HepG2 (cell line): ENCODE data around the gene CLASRP. TPM values are rescaled to one million over a fixed set of nuclear protein-coding genes. Genes with fewer than 3 reads are reported as not detected.

Experiments
- ATAC-seq: fragments of 200-7000 bp; cut with Tn5 transposase; 3 replicates; pipeline ENCODE4 v1.9.1; 2020; ENCODE audit warnings: mild to moderate bottlenecking, moderate library complexity
- BruUV-seq: library from RNA; stranded (reverse); fragments of 400-500 nt; replicated peaks from 2 replicates; lab custom pipeline; 2021; lab: Mats Ljungman, UMichigan
- CTCF ChIA-PET: fragments of 300-600 bp; formaldehyde crosslinking; extraction: SDS; loops from one replicate; lab custom pipeline; 2021; ENCODE audit warnings: low total read pairs, inconsistent platforms, low intra/inter-chr PET ratio; lab: Yijun Ruan, JAX
- POLR2A ChIA-PET: fragments of 350-600 bp; sonication (Branson Sonifier 250); formaldehyde crosslinking; loops from one replicate; lab custom pipeline; 2020; ENCODE audit warnings: antibody characterized with exemption, inconsistent platforms; lab: Yijun Ruan, JAX
- DNase-seq: peaks from one replicate; pipeline ENCODE4 v3.0.0-alpha.2; 2015; ENCODE audit warnings: low spot score
- FAIRE-seq: peaks from 3 replicates; lab custom pipeline; 2011; peaks lifted over from hg19 to GRCh38; lab: Jason Lieb, UNC
- H2AFZ ChIP-seq: one replicate; pipeline ENCODE4 v1.6.1; 2011; ENCODE audit warnings: low read length, inconsistent platforms
- H3K27ac ChIP-seq: fragments of 300-600 bp; 3 replicates; pipeline ENCODE4 v1.8.0; 2011; ENCODE audit warnings: mixed run types, mild to moderate bottlenecking, mixed read lengths, low read length, inconsistent platforms; ENCODE audit not compliant: insufficient read depth; ENCODE audit errors: extremely low read length
- H3K27me3 ChIP-seq, 2 experiments: fragments of 200-600 bp in 1 of 2; 2 replicates in 1 of 2; 3 replicates in 1 of 2; pipeline versions ENCODE4 v1.6.0 to v1.8.0; 2011; ENCODE audit warnings: low read length in 2 of 2, mild to moderate bottlenecking in 2 of 2, moderate library complexity in 2 of 2, inconsistent platforms in 1 of 2; ENCODE audit not compliant: insufficient read depth in 2 of 2, control insufficient read depth in 1 of 2
- H3K36me3 ChIP-seq, 2 experiments: fragments of 200-600 bp in 1 of 2; replicated peaks in 1 of 2; 2 replicates in 1 of 2; 3 replicates in 1 of 2; pipeline versions ENCODE4 v1.5.1 to v1.8.0; 2011; ENCODE audit warnings: low read length in 2 of 2, inconsistent platforms in 1 of 2; ENCODE audit not compliant: insufficient read depth in 2 of 2, control insufficient read depth in 1 of 2
- H3K4me1 ChIP-seq: 2 replicates; pipeline ENCODE4 v1.5.1; 2012; ENCODE audit warnings: low read length, inconsistent platforms; ENCODE audit not compliant: insufficient read depth
- H3K4me2 ChIP-seq: 2 replicates; pipeline ENCODE4 v1.6.0; 2011; ENCODE audit warnings: low read depth, low read length, inconsistent platforms
- H3K4me3 ChIP-seq, 3 experiments: fragments of 200-600 bp in 1 of 3; sonication (generic), shearing (Covaris generic) in 1 of 3; replicated peaks in 1 of 3; 2 replicates each; pipeline ENCODE4 v1.5.1; 2011 to 2016; ENCODE audit warnings: low read length in 3 of 3, inconsistent platforms in 2 of 3, low read depth in 2 of 3, mild to moderate bottlenecking in 2 of 3, control low read depth in 1 of 3, mixed read lengths in 1 of 3; ENCODE audit not compliant: insufficient read depth in 1 of 3
- H3K79me2 ChIP-seq: one replicate; pipeline ENCODE4 v1.6.1; 2011; ENCODE audit warnings: low read length, inconsistent platforms; ENCODE audit not compliant: insufficient read depth
- H3K9ac ChIP-seq: 2 replicates; pipeline ENCODE4 v1.6.0; 2011; ENCODE audit warnings: mild to moderate bottlenecking, low read depth, low read length, inconsistent platforms; ENCODE audit not compliant: insufficient read depth
- H3K9me3 ChIP-seq: 2 replicates; pipeline ENCODE4 v1.5.1; 2012; ENCODE audit warnings: mild to moderate bottlenecking, low read length
- H4K20me1 ChIP-seq: 2 replicates; pipeline ENCODE4 v1.6.0; 2011; ENCODE audit warnings: inconsistent platforms, mild to moderate bottlenecking, low read length, moderate library complexity; ENCODE audit not compliant: insufficient read depth
- FOXA1 ChIP-seq, 2 experiments: fragments of 450-650 bp in 1 of 2; sonication (generic) in 1 of 2; formaldehyde crosslinking in 1 of 2; IDR thresholded peaks; 2 replicates each; pipeline versions ENCODE4 v1.4.0 to v1.6.1; 2016 to 2020; ENCODE audit warnings: missing genetic modification reagents in 1 of 2
- HIVEP1 ChIP-seq: sonication (generic); formaldehyde crosslinking; IDR thresholded peaks from 2 replicates; pipeline ENCODE4 v1.4.0; 2020; ENCODE audit warnings: mild to moderate bottlenecking, missing genetic modification reagents
- MIXL1 ChIP-seq: IDR thresholded peaks from 2 replicates; pipeline ENCODE4 v1.6.1; 2016
- NR2F2 ChIP-seq: IDR thresholded peaks from 2 replicates; pipeline ENCODE4 v1.6.1; 2012; ENCODE audit warnings: low read depth, inconsistent platforms, borderline replicate concordance
- RBM22 ChIP-seq: fragments of 200-400 bp; formaldehyde crosslinking; optimal IDR thresholded peaks from 2 replicates; pipeline ENCODE3; 2017; ENCODE audit warnings: mild to moderate bottlenecking, low read length, moderate library complexity
- RFXAP ChIP-seq: sonication (generic); formaldehyde crosslinking; IDR thresholded peaks from 2 replicates; pipeline ENCODE4 v1.4.0; 2020; ENCODE audit warnings: missing genetic modification reagents, borderline replicate concordance
- SRF ChIP-seq: IDR thresholded peaks from 2 replicates; pipeline ENCODE4 v1.6.1; 2011; ENCODE audit warnings: mild to moderate bottlenecking, low read depth, low read length, moderate library complexity
- ZNF138 ChIP-seq: sonication (generic); formaldehyde crosslinking; IDR thresholded peaks from 2 replicates; pipeline ENCODE4 v1.5.0; 2020; ENCODE audit warnings: mild to moderate bottlenecking, low read depth, missing genetic modification reagents
- ZNF3 ChIP-seq: IDR thresholded peaks from 2 replicates; pipeline ENCODE4 v1.7.0; 2017; ENCODE audit warnings: inconsistent platforms
- ZNF850 ChIP-seq: sonication (generic); formaldehyde crosslinking; conservative IDR thresholded peaks from 2 replicates; pipeline ENCODE4 v1.9.0; 2021; ENCODE audit warnings: mild to moderate bottlenecking, missing genetic modification reagents
- ZSCAN20 ChIP-seq: sonication (generic); formaldehyde crosslinking; IDR thresholded peaks from 2 replicates; pipeline ENCODE4 v1.4.0; 2020; ENCODE audit warnings: missing genetic modification reagents, mild to moderate bottlenecking, borderline replicate concordance
- WGBS: methylation state at CpG from one replicate; pipeline ENCODE4 v1.1.6; 2017; ENCODE audit warnings: low lambda C conversion rate; 5-methylcytosine and 5-hydroxymethylcytosine counted together
- in situ Hi-C: cut with HindIII; loops from 2 replicates; pipeline ENCODE4 v1.10.0; 2017; ENCODE audit warnings: low pct_unique_long_range_greater_than_20kb; ENCODE audit not compliant: extremely low pct_ligation_motif_present
- intact Hi-C: fragments of 100-400 bp; cut with micrococcal nuclease; formaldehyde crosslinking; loops from one replicate; pipeline ENCODE4 v1.10.0; 2022; ENCODE audit not compliant: unreplicated experiment
- polyA plus RNA-seq, 8 experiments: library from polyadenylated mRNA; depleted of rRNA in 3 of 8; stranded (reverse) in 7 of 8; unstranded in 1 of 8; fragments of >200 nt; fragmentation: Illumina TruSeq in 4 of 8; extraction: Trizol in 4 of 8; gene quantifications; 2 replicates each; pipeline versions ENCODE4 v1.2.1 to v1.2.3, GENCODE V29; 2011 to 2016; ENCODE audit warnings: low read depth in 4 of 8, missing spikeins in 1 of 8, mixed read lengths in 1 of 8; ENCODE audit not compliant: insufficient read depth in 1 of 8
- total RNA-seq, 5 experiments: library from RNA; depleted of rRNA; stranded (reverse); fragments of >200 nt; fragmentation: Illumina TruSeq; extraction: Trizol; gene quantifications; 2 replicates each; pipeline ENCODE4 v1.2.3, GENCODE V29; 2016; ENCODE audit warnings: low read depth in 1 of 5
- TF ChIP-seq, protein P1 (sequence below): sonication (generic); formaldehyde crosslinking; IDR thresholded peaks from 2 replicates; pipeline ENCODE4 v1.5.0; 2020; ENCODE audit warnings: mild to moderate bottlenecking, missing genetic modification reagents, borderline replicate concordance
- TF ChIP-seq, protein P2 (sequence below): sonication (generic); formaldehyde crosslinking; IDR thresholded peaks from 2 replicates; pipeline ENCODE4 v1.8.0; 2022; ENCODE audit warnings: mild to moderate bottlenecking, missing genetic modification reagents
- TF ChIP-seq, protein P3 (sequence below): sonication (generic); formaldehyde crosslinking; IDR thresholded peaks from 2 replicates; pipeline ENCODE4; 2020; ENCODE audit warnings: missing genetic modification reagents, mild to moderate bottlenecking, borderline replicate concordance

The CLASRP gene
- total and polyA plus RNA-seq, 2 of the 13 experiments (the other 11 are each of a cell fraction or from before 2014, with no cell fraction given), result 32.0 to 51.4 TPM

DNA sequence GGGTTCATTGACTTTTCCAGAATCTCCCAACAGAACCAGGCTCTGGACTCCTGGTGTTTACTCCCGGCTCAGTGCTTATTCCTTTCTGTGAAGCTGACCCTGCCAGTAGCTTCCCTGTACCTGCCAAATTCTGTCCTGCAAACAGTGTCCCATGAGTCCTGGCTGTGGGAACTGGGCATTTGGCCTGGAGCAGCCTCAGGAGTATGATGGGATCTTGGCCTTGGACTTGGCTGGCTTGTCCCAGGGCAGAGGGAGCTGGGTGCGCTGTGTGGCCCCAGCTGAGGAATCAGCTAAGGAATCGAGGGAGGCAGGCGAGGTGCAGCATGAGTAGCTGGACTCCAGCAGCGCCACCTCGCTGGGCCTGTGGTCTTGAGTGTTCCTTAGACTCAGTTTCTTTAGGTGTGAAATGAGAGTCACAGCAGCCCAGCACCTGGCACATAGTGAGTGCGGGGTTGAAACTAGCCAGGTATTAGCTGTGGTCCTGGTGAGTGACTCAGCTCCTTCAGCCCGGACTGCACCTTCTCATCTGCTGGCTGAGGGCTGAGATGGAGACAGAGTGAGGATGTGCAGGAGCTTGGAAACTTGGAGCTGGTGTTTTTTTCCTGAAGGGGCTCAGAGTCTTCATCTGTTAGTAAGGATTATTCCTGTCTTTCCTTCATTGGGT is 10.4 kb downstream of the CLASRP start:
- peaks cover 54% of the 10 kb centered on the region for H3K79me2 ChIP-seq
- CTCF ChIA-PET, result no interaction called here
- no TSS peak for BruUV-seq
- no peak for FAIRE-seq
- no peak overlapping the region for H3K4me2 ChIP-seq
- no peaks in the 10 kb centered on the region for H3K9me3 ChIP-seq
- POLR2A ChIA-PET, result interaction anchor here (2.2 kb wide), 1 partner anchor 10 kb away, joined by 14 read pairs; the partner anchor contains the start of gene CLASRP
- WGBS, result 90% methylated on average over 2 of the region's 8 CpGs
- peaks cover 21% of the 10 kb centered on the region; the same call in 1 of the 2 replicates for H4K20me1 ChIP-seq
- H3K27me3 ChIP-seq, result no peaks in the 10 kb centered on the region
- H3K9ac ChIP-seq, result no peak overlapping the region
- H3K27ac ChIP-seq, result no peak overlapping the region
- no peak for ATAC-seq
- peaks cover 16 to 40% of the 10 kb centered on the region in 2 experiments for H3K36me3 ChIP-seq
- no peak overlapping the region for H3K4me3 ChIP-seq
- intact Hi-C loops (no loop called here), in situ Hi-C loops (no loop called here)
- DNase-seq, result no peak
- H3K4me1 ChIP-seq, result peaks cover 46% of the 10 kb centered on the region
- no peak overlapping the region for H2AFZ ChIP-seq
- no peak for TF ChIP-seq ZSCAN20 (CRISPR knock-in tag)
- no peak for TF ChIP-seq ZNF850 (CRISPR knock-in tag)
- no peak for TF ChIP-seq RBM22
- no peak for TF ChIP-seq MIXL1
- no peak for TF ChIP-seq RFXAP
- TF ChIP-seq, protein P1, sequence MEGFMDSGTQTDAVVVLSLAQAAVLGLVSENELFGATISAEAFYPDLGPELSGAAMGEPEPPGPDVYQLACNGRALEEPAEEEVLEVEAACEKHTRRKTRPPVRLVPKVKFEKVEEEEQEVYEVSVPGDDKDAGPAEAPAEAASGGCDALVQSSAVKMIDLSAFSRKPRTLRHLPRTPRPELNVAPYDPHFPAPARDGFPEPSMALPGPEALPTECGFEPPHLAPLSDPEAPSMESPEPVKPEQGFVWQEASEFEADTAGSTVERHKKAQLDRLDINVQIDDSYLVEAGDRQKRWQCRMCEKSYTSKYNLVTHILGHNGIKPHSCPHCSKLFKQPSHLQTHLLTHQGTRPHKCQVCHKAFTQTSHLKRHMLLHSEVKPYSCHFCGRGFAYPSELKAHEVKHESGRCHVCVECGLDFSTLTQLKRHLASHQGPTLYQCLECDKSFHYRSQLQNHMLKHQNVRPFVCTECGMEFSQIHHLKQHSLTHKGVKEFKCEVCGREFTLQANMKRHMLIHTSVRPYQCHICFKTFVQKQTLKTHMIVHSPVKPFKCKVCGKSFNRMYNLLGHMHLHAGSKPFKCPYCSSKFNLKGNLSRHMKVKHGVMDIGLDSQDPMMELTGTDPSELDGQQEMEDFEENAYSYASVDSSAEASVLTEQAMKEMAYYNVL, result no peak
- no peak for TF ChIP-seq FOXA1 (IDR thresholded peaks at IDR 0.05)
- TF ChIP-seq FOXA1 (CRISPR knock-in tag; IDR thresholded peaks at IDR 0.05), result no peak
- TF ChIP-seq, protein P2, sequence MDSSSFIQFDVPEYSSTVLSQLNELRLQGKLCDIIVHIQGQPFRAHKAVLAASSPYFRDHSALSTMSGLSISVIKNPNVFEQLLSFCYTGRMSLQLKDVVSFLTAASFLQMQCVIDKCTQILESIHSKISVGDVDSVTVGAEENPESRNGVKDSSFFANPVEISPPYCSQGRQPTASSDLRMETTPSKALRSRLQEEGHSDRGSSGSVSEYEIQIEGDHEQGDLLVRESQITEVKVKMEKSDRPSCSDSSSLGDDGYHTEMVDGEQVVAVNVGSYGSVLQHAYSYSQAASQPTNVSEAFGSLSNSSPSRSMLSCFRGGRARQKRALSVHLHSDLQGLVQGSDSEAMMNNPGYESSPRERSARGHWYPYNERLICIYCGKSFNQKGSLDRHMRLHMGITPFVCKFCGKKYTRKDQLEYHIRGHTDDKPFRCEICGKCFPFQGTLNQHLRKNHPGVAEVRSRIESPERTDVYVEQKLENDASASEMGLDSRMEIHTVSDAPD, result no peak
- TF ChIP-seq ZNF3 (CRISPR knock-in tag), result no peak
- TF ChIP-seq SRF, result no peak
- no peak for TF ChIP-seq HIVEP1 (CRISPR knock-in tag)
- no peak for TF ChIP-seq NR2F2
- no peak for TF ChIP-seq ZNF138 (CRISPR knock-in tag)
- TF ChIP-seq, protein P3, sequence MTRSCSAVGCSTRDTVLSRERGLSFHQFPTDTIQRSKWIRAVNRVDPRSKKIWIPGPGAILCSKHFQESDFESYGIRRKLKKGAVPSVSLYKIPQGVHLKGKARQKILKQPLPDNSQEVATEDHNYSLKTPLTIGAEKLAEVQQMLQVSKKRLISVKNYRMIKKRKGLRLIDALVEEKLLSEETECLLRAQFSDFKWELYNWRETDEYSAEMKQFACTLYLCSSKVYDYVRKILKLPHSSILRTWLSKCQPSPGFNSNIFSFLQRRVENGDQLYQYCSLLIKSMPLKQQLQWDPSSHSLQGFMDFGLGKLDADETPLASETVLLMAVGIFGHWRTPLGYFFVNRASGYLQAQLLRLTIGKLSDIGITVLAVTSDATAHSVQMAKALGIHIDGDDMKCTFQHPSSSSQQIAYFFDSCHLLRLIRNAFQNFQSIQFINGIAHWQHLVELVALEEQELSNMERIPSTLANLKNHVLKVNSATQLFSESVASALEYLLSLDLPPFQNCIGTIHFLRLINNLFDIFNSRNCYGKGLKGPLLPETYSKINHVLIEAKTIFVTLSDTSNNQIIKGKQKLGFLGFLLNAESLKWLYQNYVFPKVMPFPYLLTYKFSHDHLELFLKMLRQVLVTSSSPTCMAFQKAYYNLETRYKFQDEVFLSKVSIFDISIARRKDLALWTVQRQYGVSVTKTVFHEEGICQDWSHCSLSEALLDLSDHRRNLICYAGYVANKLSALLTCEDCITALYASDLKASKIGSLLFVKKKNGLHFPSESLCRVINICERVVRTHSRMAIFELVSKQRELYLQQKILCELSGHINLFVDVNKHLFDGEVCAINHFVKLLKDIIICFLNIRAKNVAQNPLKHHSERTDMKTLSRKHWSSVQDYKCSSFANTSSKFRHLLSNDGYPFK (CRISPR knock-in tag), result no peak
